Large intestine (tissue), 3 donors: ENCODE data around the gene TTC34. TPM values are rescaled to one million over a fixed set of nuclear protein-coding genes. Genes with fewer than 3 reads are reported as not detected.

Experiments
- DNase-seq, 2 donors: peaks; one replicate each; pipeline versions ENCODE4 v3.0.0 to v3.0.0-alpha.2; 2013
- H3K27ac ChIP-seq: one replicate; pipeline ENCODE4 v1.5.1; 2013; ENCODE audit warnings: low read length
- H3K27me3 ChIP-seq: 2 replicates; pipeline ENCODE4 v1.6.1; 2013; ENCODE audit warnings: low read length; ENCODE audit not compliant: control insufficient read depth, insufficient read depth
- H3K36me3 ChIP-seq: 2 replicates; pipeline ENCODE4 v1.6.1; 2013; ENCODE audit warnings: low read length; ENCODE audit not compliant: control insufficient read depth, insufficient read depth
- H3K4me1 ChIP-seq: one replicate; pipeline ENCODE4 v1.6.1; 2013; ENCODE audit warnings: low read length; ENCODE audit not compliant: control insufficient read depth, insufficient read depth
- H3K4me3 ChIP-seq: one replicate; pipeline ENCODE4 v1.5.1; 2013; ENCODE audit warnings: low read length
- H3K9me3 ChIP-seq: one replicate; pipeline ENCODE4 v1.6.1; 2013; ENCODE audit warnings: mild to moderate bottlenecking, low read depth, low read length, moderate library complexity; ENCODE audit not compliant: control insufficient read depth
- WGBS: methylation state at CpG from one replicate; pipeline ENCODE4 v1.1.5; 2013; ENCODE audit warnings: low lambda C conversion rate; ENCODE audit not compliant: insufficient coverage; 5-methylcytosine and 5-hydroxymethylcytosine counted together
- polyA plus RNA-seq: library from polyadenylated mRNA; unstranded; fragments of 120-200 nt; gene quantifications from one replicate; pipeline ENCODE4 v1.2.1, GENCODE V29; 2013

TTC34 gene
- polyA plus RNA-seq, 1 donor, result 1.5 TPM

GRCh38 chr1:2607641-2608091 lies 193.8 kb downstream of the TTC34 start:
- no peaks in the 10 kb centered on the region for H3K36me3 ChIP-seq
- WGBS, result no CpG with 5 or more reads among the region's 13 CpGs
- no peak for DNase-seq
- H3K4me1 ChIP-seq, result peaks cover 16% of the 10 kb centered on the region
- no peak overlapping the region for H3K4me3 ChIP-seq
- H3K27me3 ChIP-seq, result no peaks in the 10 kb centered on the region
- H3K9me3 ChIP-seq, result no peaks in the 10 kb centered on the region
- no peak overlapping the region for H3K27ac ChIP-seq

DNA sequence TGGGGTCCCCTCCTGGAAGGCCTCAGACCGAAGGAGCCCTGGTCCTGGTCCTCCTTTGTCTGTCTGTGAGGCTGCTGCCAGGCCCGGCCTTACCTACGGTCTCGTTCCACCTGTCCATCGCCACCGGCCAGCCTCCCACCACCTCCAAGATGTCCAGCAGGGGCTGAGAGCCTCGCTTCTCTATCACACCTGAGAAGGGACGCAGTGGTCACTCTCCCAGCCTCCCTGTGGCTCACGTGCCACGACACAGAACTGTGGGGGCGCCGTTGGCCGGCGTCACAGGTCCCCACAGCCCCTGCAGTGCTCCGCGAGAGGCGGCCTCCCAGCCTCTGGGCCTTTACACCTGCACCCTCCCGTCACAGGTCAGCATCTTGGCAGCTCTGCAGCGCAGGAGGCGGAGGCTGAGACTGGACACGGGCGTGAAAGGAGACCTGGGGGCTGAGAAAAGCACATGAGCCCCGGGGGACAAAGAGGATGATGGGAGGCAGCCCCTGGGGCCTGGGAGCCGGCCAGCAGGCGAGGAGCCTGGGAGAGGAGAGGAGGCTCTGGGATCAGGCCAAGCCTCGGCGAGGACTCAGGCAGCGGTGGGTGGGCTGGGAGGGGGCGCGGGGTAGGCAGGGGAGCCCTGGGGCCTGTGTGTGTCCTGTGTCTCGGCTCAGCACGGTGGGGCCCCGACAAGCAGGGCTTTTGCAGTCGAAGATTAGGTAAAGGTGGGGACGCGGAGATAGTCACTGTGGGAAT lies 194.4 kb downstream of the TTC34 start:
- H3K27ac ChIP-seq, result no peak overlapping the region
- DNase-seq, result no peak
- no peak overlapping the region for H3K4me3 ChIP-seq
- peaks cover 12% of the 10 kb centered on the region for H3K4me1 ChIP-seq
- no peaks in the 10 kb centered on the region for H3K36me3 ChIP-seq
- H3K27me3 ChIP-seq, result no peaks in the 10 kb centered on the region
- WGBS, result no CpG with 5 or more reads among the region's 36 CpGs
- H3K9me3 ChIP-seq, result no peaks in the 10 kb centered on the region

DNA sequence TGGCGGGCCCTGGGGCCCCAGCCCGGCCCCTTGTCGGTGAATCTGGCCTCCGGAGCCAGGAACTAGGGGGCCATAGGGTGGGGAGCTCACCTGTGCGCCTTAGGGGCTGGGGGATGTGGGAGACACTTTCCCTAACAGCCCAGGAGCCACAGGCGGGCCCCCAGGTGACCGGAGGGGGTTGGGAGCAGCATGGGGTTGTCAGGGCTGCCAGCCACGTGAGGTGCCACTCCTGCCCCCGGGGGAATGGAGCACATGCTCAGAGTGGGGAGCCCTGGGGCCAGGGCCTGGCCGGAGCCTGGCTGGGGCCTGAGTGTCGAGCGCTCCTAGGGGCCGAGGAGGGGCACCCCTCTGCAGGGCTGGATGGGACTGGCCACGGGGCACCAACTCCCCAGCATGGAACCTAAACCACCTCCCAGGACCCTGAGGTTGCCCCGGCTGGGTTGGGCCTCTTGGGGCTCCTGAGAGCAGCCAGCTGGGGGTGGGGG lies 195.1 kb downstream of the TTC34 start:
- Histone ChIP-seq H3K9me3 (no peaks in the 10 kb centered on the region), H3K36me3 (no peaks in the 10 kb centered on the region), H3K27me3 (no peaks in the 10 kb centered on the region), H3K27ac (no peak overlapping the region), H3K4me3 (no peak overlapping the region), H3K4me1 (peaks cover 7% of the 10 kb centered on the region)
- no CpG with 5 or more reads among the region's 15 CpGs for WGBS
- no peak for DNase-seq

DNA sequence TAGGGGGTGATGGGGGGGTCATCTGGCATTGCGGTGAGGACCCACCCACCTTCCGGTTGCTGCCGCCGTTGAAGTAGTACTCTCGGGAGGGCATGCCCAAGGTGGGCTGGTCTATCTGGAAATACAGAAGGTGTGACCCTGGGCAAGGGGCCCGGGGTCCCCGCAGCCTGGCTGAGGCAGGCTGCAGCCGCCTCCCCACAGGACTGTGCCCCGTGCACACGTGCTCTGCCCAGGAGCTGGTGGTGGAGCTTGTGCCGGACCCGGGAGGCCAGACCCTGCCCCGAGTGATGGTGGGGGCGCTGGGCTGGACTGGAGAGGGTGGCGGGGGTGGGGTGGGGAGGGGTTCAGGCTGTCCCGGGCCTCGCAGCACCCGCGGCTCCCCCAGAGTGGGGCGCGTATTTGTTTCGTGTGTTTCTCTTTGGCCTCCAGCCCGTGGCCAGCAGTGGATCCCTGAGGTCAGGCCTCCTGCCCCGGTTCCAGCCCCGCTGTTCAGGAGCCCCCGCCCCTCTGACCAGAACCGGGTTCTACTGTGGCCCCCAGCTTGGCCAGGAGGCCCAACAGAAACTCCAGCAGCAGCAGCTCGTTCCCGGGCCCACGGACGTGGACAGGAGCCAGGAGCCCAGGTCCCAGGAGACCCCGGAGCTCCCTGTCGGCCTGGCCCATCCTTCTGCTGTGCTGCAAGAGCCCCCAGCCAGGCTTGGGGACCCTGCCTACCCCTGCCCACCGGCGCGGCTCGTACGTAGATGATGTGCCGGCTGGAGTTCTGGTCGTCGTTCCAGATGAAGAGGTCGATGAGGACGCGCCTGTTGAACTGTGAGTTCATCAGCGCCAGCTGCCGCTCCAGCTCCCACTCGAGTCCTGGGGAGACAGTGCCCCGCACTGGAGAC lies 195.7 kb downstream of the TTC34 start:
- no peaks in the 10 kb centered on the region for H3K27me3 ChIP-seq
- no peak for DNase-seq
- no peak overlapping the region for H3K4me3 ChIP-seq
- H3K9me3 ChIP-seq, result no peaks in the 10 kb centered on the region
- peaks cover 3% of the 10 kb centered on the region for H3K4me1 ChIP-seq
- no CpG with 5 or more reads among the region's 48 CpGs for WGBS
- no peak overlapping the region for H3K27ac ChIP-seq
- no peaks in the 10 kb centered on the region for H3K36me3 ChIP-seq

DNA sequence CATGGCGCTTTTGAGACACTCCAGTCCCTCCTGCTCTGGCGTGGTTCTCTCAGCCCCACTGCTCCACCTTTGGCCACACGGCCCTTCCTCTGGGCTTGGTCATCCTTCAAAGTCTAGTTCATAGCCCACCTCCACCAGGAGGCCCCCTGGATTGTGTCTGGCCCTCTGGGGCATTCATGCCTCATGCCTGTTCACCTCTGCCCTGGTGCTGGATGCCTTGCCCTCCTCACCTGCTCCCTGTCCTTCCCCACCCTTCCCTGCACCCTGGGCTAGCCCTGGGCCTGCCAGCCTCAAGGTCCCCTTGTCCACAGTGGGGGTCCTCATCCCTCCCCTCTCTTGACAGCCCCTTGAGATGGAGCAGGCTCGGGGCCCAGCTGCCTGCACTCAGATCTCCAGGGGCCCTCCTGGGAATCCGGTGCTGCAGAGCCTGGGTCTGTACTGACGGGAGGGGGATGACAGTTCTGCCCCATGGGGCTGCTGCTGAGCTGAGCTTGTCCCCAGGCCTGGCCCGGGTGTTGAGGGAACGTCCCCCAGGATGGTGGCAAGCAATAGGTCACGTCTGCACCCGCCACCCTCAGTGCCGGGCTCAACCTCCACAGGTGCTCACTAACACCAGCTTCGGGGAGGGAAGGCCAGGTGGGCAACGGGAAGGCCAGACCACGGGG lies 196.5 kb downstream of the TTC34 start:
- Histone ChIP-seq H3K27ac (no peak overlapping the region), H3K27me3 (no peaks in the 10 kb centered on the region), H3K9me3 (no peaks in the 10 kb centered on the region), H3K4me1 (no peaks in the 10 kb centered on the region), H3K36me3 (no peaks in the 10 kb centered on the region), H3K4me3 (no peak overlapping the region)
- no CpG with 5 or more reads among the region's 14 CpGs for WGBS
- DNase-seq, result no peak

- H3K27ac ChIP-seq, result no peak overlapping the region
- H3K9me3 ChIP-seq, result no peaks in the 10 kb centered on the region
- H3K4me1 ChIP-seq, result no peaks in the 10 kb centered on the region
- no peak for DNase-seq
- WGBS, result no CpG with 5 or more reads among the region's 19 CpGs
- H3K4me3 ChIP-seq, result no peak overlapping the region
- H3K36me3 ChIP-seq, result no peaks in the 10 kb centered on the region
- no peaks in the 10 kb centered on the region for H3K27me3 ChIP-seq
These were observed 197.2 kb downstream of the TTC34 start for GRCh38 chr1:2604156-2604843.

- Histone ChIP-seq H3K36me3 (no peaks in the 10 kb centered on the region), H3K4me1 (no peaks in the 10 kb centered on the region), H3K27ac (no peak overlapping the region), H3K4me3 (no peak overlapping the region), H3K9me3 (no peaks in the 10 kb centered on the region), H3K27me3 (no peaks in the 10 kb centered on the region)
- DNase-seq, result no peak
- WGBS, result 80% methylated on average over 1 of the region's 25 CpGs
These were observed 197.9 kb downstream of the TTC34 start for GRCh38 chr1:2603521-2604155.

- H3K4me1 ChIP-seq, result no peaks in the 10 kb centered on the region
- no peak for DNase-seq
- H3K27ac ChIP-seq, result no peak overlapping the region
- WGBS, result no CpG with 5 or more reads among the region's 18 CpGs
- H3K36me3 ChIP-seq, result no peaks in the 10 kb centered on the region
- H3K9me3 ChIP-seq, result no peaks in the 10 kb centered on the region
- H3K27me3 ChIP-seq, result no peaks in the 10 kb centered on the region
- H3K4me3 ChIP-seq, result no peak overlapping the region
These were observed 198.5 kb downstream of the TTC34 start for GRCh38 chr1:2602866-2603520.

DNA sequence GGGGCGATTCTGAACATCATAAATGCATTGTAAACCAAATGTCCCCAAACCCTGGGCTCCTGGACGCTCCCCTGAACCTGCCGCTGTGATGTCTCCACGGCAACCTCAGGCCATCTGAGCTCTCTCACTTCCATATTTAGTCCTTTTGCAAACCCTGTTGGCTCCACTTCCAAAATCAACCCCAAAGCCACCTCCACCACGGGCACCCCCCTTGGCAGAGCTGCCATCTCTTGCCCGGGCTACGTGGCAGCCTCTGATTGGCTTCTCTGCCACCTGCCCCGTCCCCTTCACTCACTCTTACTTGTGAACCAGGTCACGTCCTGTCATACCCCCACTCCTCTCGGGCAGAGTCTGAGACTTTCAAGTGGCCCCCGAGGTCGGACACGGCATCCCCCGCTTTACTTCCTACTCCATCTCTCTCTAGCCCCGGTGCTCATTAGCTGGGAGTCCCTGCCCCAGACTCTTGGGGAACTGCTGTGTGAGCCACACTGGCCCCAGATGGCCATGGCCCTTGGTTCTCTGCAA lies 199.1 kb downstream of the TTC34 start:
- Histone ChIP-seq H3K27ac (no peak overlapping the region), H3K27me3 (no peaks in the 10 kb centered on the region), H3K4me1 (no peaks in the 10 kb centered on the region), H3K4me3 (no peak overlapping the region), H3K36me3 (no peaks in the 10 kb centered on the region), H3K9me3 (no peaks in the 10 kb centered on the region)
- DNase-seq, result no peak
- WGBS, result no CpG with 5 or more reads among the region's 15 CpGs
